A549 (cell line): ENCODE data around the gene NKAIN2.

Source experiments
- CBX8 ChIP-seq: fragments of 200-600 bp; sonication (generic); IDR thresholded peaks from 2 replicates; pipeline ENCODE4 v1.6.1; 2016
- EP300 ChIP-seq, 2 experiments: fragments of >200 bp; sonication (Bioruptor Twin); formaldehyde crosslinking; IDR thresholded peaks; 2 replicates in 1 of 2; 3 replicates in 1 of 2; pipeline ENCODE4 v1.6.1; 2016 to 2017
- FOSL2 ChIP-seq, 2 experiments: fragments of 450-650 bp in 1 of 2; fragments of >200 bp in 1 of 2; sonication (Bioruptor Twin) in 1 of 2; formaldehyde crosslinking; IDR thresholded peaks; 2 replicates each; pipeline versions ENCODE4 v1.5.0 to v1.6.1; 2016 to 2020; ENCODE audit warnings: mild to moderate bottlenecking in 1 of 2, moderate library complexity in 1 of 2
- HDAC2 ChIP-seq: fragments of 200-600 bp; sonication (generic); IDR thresholded peaks from 2 replicates; pipeline ENCODE4 v1.6.1; 2016
- HOXA7 ChIP-seq: fragments of 250-450 bp; sonication (Bioruptor Pico); IDR thresholded peaks from 2 replicates; pipeline ENCODE4 v1.5.0; 2020; ENCODE audit warnings: mild to moderate bottlenecking, moderate library complexity
- NPAS2 ChIP-seq: fragments of 250-450 bp; sonication (Bioruptor Pico); IDR thresholded peaks from 2 replicates; pipeline ENCODE4 v1.8.0; 2022; ENCODE audit warnings: mild to moderate bottlenecking, moderate library complexity, borderline replicate concordance
- POLR2A ChIP-seq: IDR thresholded peaks from 2 replicates; pipeline ENCODE4 v1.6.1; 2012; ENCODE audit warnings: mild to moderate bottlenecking, low read length
- TF ChIP-seq, protein P1 (sequence below): fragments of >200 bp; sonication (Bioruptor Twin); formaldehyde crosslinking; IDR thresholded peaks from 3 replicates; pipeline ENCODE4 v1.5.1; 2016

DNA sequence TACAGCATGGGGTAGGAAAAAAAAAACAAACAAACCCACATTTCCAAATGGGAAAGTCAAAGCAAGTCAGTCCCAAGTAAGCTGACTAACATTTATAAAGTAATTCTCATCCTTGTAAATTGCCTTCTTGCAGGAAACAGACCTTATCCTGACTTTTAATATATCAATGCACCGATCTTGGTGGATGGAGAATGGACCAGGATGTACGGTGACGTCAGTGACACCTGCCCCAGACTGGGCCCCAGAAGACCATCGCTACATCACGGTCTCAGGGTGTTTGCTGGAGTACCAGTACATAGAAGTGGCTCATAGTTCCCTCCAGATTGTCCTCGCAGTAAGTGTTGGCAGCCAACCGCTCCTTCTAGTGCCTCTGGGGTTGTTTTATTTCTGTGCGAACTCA is 854.4 kb downstream of the NKAIN2 start:
- TF ChIP-seq, protein P1, sequence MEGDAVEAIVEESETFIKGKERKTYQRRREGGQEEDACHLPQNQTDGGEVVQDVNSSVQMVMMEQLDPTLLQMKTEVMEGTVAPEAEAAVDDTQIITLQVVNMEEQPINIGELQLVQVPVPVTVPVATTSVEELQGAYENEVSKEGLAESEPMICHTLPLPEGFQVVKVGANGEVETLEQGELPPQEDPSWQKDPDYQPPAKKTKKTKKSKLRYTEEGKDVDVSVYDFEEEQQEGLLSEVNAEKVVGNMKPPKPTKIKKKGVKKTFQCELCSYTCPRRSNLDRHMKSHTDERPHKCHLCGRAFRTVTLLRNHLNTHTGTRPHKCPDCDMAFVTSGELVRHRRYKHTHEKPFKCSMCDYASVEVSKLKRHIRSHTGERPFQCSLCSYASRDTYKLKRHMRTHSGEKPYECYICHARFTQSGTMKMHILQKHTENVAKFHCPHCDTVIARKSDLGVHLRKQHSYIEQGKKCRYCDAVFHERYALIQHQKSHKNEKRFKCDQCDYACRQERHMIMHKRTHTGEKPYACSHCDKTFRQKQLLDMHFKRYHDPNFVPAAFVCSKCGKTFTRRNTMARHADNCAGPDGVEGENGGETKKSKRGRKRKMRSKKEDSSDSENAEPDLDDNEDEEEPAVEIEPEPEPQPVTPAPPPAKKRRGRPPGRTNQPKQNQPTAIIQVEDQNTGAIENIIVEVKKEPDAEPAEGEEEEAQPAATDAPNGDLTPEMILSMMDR = no peak
- TF ChIP-seq FOSL2 (IDR thresholded peaks at IDR 0.05) (no peak), FOSL2 (CRISPR knock-in tag; IDR thresholded peaks at IDR 0.05) (no peak), HOXA7 (no peak), EP300 (IDR thresholded peaks at IDR 0.05) (no peak), NPAS2 (no peak), CBX8 (no peak), HDAC2 (no peak), POLR2A (no peak)
